PC-3 (cell line): ENCODE results near the gene UBXN11. TPM values are rescaled to one million over a fixed set of nuclear protein-coding genes. Genes with fewer than 3 reads are reported as not detected.

Source experiments
- ATAC-seq: fragments of 200-7000 bp; cut with Tn5 transposase; 2 replicates; pipeline ENCODE4 v1.9.1; 2020; ENCODE audit warnings: mild to moderate bottlenecking, moderate library complexity
- BruUV-seq: library from RNA; stranded (reverse); fragments of 400-500 nt; replicated peaks from 2 replicates; lab custom pipeline; 2021; lab: Mats Ljungman, UMichigan
- CTCF ChIA-PET: fragments of 300-600 bp; sonication (Branson Sonifier 250); formaldehyde crosslinking; loops from one replicate; lab custom pipeline; 2022; ENCODE audit warnings: antibody characterized with exemption; lab: Charles Lee
- POLR2A ChIA-PET: fragments of 300-600 bp; sonication (Branson Sonifier 250); formaldehyde crosslinking; loops from one replicate; lab custom pipeline; 2022; ENCODE audit warnings: antibody characterized with exemption; ENCODE audit not compliant: unreplicated experiment; lab: Charles Lee
- DNase-seq: peaks from one replicate; pipeline ENCODE4 v3.0.0-alpha.2; 2015
- H2AFZ ChIP-seq: fragments of 300-600 bp; sonication (generic); 2 replicates; pipeline ENCODE4 v1.6.0; 2016; ENCODE audit warnings: antibody characterized with exemption, low read length
- H3F3A ChIP-seq: fragments of 300-600 bp; sonication (generic); one replicate; pipeline ENCODE4 v1.6.0; 2017; ENCODE audit warnings: antibody characterized with exemption, low read length, control low read depth, mild to moderate bottlenecking; ENCODE audit not compliant: unreplicated experiment
- H3K27ac ChIP-seq: fragments of 300-600 bp; sonication (generic); 2 replicates; pipeline ENCODE4 v1.5.1; 2016; ENCODE audit warnings: mild to moderate bottlenecking, low read length
- H3K27me3 ChIP-seq: fragments of 300-600 bp; sonication (generic); 2 replicates; pipeline ENCODE4 v1.6.1; 2016; ENCODE audit warnings: low read length, mixed read lengths
- H3K36me3 ChIP-seq: fragments of 300-600 bp; sonication (generic); 2 replicates; pipeline ENCODE4 v1.6.1; 2016; ENCODE audit warnings: low read depth, mixed run types, low read length, mixed read lengths
- H3K4me1 ChIP-seq: fragments of 300-600 bp; sonication (generic); 2 replicates; pipeline ENCODE4 v1.5.1; 2016; ENCODE audit warnings: low read length; ENCODE audit not compliant: insufficient read depth
- H3K4me2 ChIP-seq: fragments of 300-600 bp; sonication (generic); 2 replicates; pipeline ENCODE4 v1.6.0; 2016; ENCODE audit warnings: low read length
- H3K4me3 ChIP-seq: fragments of 300-600 bp; sonication (generic); 2 replicates; pipeline ENCODE4 v1.5.1; 2016; ENCODE audit warnings: mild to moderate bottlenecking, low read length, mixed read lengths
- H3K79me2 ChIP-seq: fragments of 300-600 bp; sonication (generic); 2 replicates; pipeline ENCODE4 v1.6.1; 2017; ENCODE audit warnings: low read length, mixed read lengths
- H3K9ac ChIP-seq: fragments of 300-600 bp; sonication (generic); 2 replicates; pipeline ENCODE4 v1.6.0; 2016; ENCODE audit warnings: mild to moderate bottlenecking, low read length
- H3K9me2 ChIP-seq: fragments of 300-600 bp; sonication (generic); replicated peaks from 2 replicates; pipeline ENCODE4 v1.6.1; 2016; ENCODE audit warnings: mixed run types, low read length, mixed read lengths
- H3K9me3 ChIP-seq: fragments of 300-600 bp; sonication (generic); 2 replicates; pipeline ENCODE4 v1.6.1; 2016; ENCODE audit warnings: low read length, mixed read lengths
- H4K20me1 ChIP-seq: fragments of 300-600 bp; sonication (generic); 2 replicates; pipeline ENCODE4 v1.6.1; 2016; ENCODE audit warnings: low read length, mixed read lengths
- EZH2 ChIP-seq: fragments of 300-600 bp; sonication (generic); IDR thresholded peaks from one replicate; pipeline ENCODE4 v1.6.1; 2017; ENCODE audit warnings: antibody characterized with exemption, mild to moderate bottlenecking, low read length; ENCODE audit not compliant: unreplicated experiment
- EZH2phosphoT487 ChIP-seq: fragments of 300-600 bp; sonication (generic); IDR thresholded peaks from 2 replicates; pipeline ENCODE4 v1.6.1; 2018; ENCODE audit warnings: mild to moderate bottlenecking, antibody characterized with exemption, low read length, borderline replicate concordance
- intact Hi-C: fragments of 100-400 bp; cut with micrococcal nuclease; formaldehyde crosslinking; loops from 2 replicates; pipeline ENCODE4 v1.9.0; 2023
- total RNA-seq: library from RNA; depleted of rRNA; stranded (reverse); fragments of >200 nt; gene quantifications from 2 replicates; pipeline ENCODE4 v1.2.3, GENCODE V29; 2014
- TF ChIP-seq, protein P1 (sequence below): fragments of 300-600 bp; sonication (generic); conservative IDR thresholded peaks from 2 replicates; pipeline ENCODE4 v1.5.1; 2017; ENCODE audit warnings: antibody characterized with exemption, low read depth, mild to moderate bottlenecking, low read length

The UBXN11 gene
- total RNA-seq, 1 experiment from 2014 or later, result 19.4 TPM

DNA sequence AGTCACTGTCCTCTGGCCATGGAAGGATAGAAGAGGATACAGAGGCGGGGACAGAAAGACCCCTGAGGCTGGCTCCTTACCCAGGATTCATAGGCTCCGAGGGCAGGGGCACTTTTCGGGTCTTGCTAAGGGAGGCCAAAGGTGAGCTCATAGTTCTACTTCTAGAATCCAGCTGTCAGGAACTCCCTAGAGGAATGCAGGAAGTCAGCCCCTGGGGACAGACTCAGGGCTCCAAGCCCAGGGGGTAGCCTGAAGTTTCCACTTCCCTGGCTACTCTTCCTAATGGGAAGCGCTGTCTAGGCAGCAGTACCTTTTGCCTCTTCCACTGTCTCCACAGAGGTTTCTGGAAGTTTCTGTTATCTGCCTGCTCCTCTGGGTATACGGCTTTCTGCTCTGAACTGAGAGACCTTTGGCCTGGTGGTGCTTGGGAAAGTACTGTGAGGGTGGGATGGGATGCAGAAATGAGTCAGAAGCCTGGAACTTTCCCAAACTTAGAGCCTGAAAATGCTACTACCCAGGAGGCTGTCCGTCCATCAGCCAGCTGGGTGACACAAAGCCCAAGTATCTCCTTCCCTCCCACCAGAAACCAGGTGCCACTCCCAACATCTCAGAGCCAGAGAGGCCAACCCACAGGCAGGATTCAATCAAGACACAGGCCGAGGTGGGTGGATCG is 3.6 kb downstream of the UBXN11 start:
- CTCF ChIA-PET, result interaction anchor here (1.0 kb wide), 1 partner anchor 18 kb away, joined by 3 read pairs; no protein-coding TSS in a partner anchor
- no peaks in the 10 kb centered on the region for H3K27me3 ChIP-seq
- ATAC-seq (peak; percentile 56), DNase-seq (peak; percentile 88)
- no peak overlapping the region for H2AFZ ChIP-seq
- POLR2A ChIA-PET, result interaction anchor here (0.6 to 0.7 kb wide), 2 partner anchors 23 to 221 kb away, joined by 3 to 4 read pairs; no protein-coding TSS in a partner anchor
- H3K9me2 ChIP-seq, result no peaks in the 10 kb centered on the region
- peaks cover 38% of the 10 kb centered on the region for H3K4me1 ChIP-seq
- no peak overlapping the region for H3K4me3 ChIP-seq
- H4K20me1 ChIP-seq, result no peaks in the 10 kb centered on the region
- TF ChIP-seq, protein P1, sequence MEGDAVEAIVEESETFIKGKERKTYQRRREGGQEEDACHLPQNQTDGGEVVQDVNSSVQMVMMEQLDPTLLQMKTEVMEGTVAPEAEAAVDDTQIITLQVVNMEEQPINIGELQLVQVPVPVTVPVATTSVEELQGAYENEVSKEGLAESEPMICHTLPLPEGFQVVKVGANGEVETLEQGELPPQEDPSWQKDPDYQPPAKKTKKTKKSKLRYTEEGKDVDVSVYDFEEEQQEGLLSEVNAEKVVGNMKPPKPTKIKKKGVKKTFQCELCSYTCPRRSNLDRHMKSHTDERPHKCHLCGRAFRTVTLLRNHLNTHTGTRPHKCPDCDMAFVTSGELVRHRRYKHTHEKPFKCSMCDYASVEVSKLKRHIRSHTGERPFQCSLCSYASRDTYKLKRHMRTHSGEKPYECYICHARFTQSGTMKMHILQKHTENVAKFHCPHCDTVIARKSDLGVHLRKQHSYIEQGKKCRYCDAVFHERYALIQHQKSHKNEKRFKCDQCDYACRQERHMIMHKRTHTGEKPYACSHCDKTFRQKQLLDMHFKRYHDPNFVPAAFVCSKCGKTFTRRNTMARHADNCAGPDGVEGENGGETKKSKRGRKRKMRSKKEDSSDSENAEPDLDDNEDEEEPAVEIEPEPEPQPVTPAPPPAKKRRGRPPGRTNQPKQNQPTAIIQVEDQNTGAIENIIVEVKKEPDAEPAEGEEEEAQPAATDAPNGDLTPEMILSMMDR, result no peak
- no peak for TF ChIP-seq EZH2
- no peak for TF ChIP-seq EZH2phosphoT487
- H3K36me3 ChIP-seq, result no peaks in the 10 kb centered on the region
- H3K9me3 ChIP-seq, result no peaks in the 10 kb centered on the region
- intact Hi-C loops, result loop anchor here (2.0 kb wide), 1 partner anchor 18 kb away; no protein-coding TSS in a partner anchor
- peak overlapping the region; percentile 52 for H3K4me2 ChIP-seq
- no peaks in the 10 kb centered on the region for H3F3A ChIP-seq
- no TSS peak for BruUV-seq
- H3K79me2 ChIP-seq, result peaks cover 32% of the 10 kb centered on the region
- peak overlapping the region; percentile 53 for H3K9ac ChIP-seq
- H3K27ac ChIP-seq, result peak overlapping the region; percentile 87

DNA sequence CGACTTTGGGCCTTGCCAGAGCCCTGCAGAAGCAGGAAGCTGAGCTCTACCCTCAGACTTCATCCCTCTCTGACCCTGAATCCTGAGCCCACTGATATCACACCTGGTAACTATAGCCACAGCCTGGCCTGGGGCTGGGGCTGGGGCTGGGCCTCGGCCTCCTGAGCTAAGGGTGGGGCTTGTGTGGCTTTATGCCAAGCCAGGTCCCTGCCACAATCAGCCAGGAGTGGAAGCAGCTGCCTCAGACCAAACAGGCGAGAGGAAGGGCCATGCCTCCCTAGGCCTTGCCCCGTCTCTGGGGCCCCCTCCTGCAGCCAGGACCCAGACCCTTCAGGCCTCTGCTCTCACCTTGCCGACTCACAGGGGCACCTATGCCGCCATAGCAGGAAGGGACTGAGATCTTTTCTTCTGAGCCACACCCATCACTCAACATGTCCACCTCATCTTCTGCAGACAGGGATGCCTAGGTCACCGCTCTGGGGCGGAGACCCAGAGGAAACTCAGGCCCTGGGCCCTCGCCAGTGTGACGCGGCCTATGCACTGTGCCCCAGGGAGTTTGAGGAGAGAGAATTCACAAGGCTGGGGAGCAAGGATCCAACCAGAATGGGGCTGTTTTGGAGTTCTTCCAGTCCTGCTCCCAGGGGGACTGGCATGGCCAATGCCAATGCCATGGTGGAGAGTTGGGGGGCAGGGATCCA is 5.7 kb downstream of the UBXN11 start:
- no peak overlapping the region for H3K27ac ChIP-seq
- intact Hi-C loops, result no loop called here
- no peaks in the 10 kb centered on the region for H3K9me2 ChIP-seq
- no peaks in the 10 kb centered on the region for H3K9me3 ChIP-seq
- peaks cover 31% of the 10 kb centered on the region for H3K4me1 ChIP-seq
- no peak overlapping the region for H2AFZ ChIP-seq
- ChIA-PET CTCF (no interaction called here), POLR2A (no interaction called here)
- H3K27me3 ChIP-seq, result no peaks in the 10 kb centered on the region
- no peaks in the 10 kb centered on the region for H3F3A ChIP-seq
- DNase-seq, result no peak
- BruUV-seq, result no TSS peak
- no peak for ATAC-seq
- no peak overlapping the region for H3K9ac ChIP-seq
- no peak overlapping the region for H3K4me2 ChIP-seq
- H3K36me3 ChIP-seq, result no peaks in the 10 kb centered on the region
- H3K4me3 ChIP-seq, result no peak overlapping the region
- H3K79me2 ChIP-seq, result peaks cover 27% of the 10 kb centered on the region
- TF ChIP-seq EZH2phosphoT487, result no peak
- TF ChIP-seq, protein P1, result no peak
- no peak for TF ChIP-seq EZH2
- no peaks in the 10 kb centered on the region for H4K20me1 ChIP-seq
